ENCODE data around the gene KLHL17.
A peak's percentile ranks its signal among the peaks of the same experiment; 100 is the strongest.

The KLHL17 gene

GRCh38 chr1:952603-953002, 7.8 kb upstream of the KLHL17 start:
- DNase-seq = no peak

- DNase-seq = no peak
These were observed 6.7 kb upstream of the KLHL17 start for GRCh38 chr1:953524-954320.

GRCh38 chr1:954927-955326, 5.5 kb upstream of the KLHL17 start:
- no peak for DNase-seq

- DNase-seq = no peak
These were observed 4.9 kb upstream of the KLHL17 start for GRCh38 chr1:955474-955873.

- DNase-seq = no peak
These were observed 3.7 kb upstream of the KLHL17 start for GRCh38 chr1:956636-957035.

- DNase-seq = peak; percentile 87
These were observed 1.3 kb upstream of the KLHL17 start, which contains the start of gene NOC2L for GRCh38 chr1:958823-959730. NOC2L (minus strand) TSS chr1:959256; CDS start chr1:959240, 16 bp downstream.

- no peak for DNase-seq
These were observed 537 bp upstream of the KLHL17 start for GRCh38 chr1:959731-960362.

GRCh38 chr1:961132-961669, 817 bp downstream of the KLHL17 start:
- DNase-seq = no peak

GRCh38 chr1:962381-963300, 2.3 kb downstream of the KLHL17 start:
- no peak for DNase-seq

- DNase-seq = no peak
These were observed 2.9 kb downstream of the KLHL17 start for GRCh38 chr1:963301-963651.

GRCh38 chr1:963746-964525, 3.6 kb downstream of the KLHL17 start:
- no peak for DNase-seq

- DNase-seq = no peak
These were observed 4.5 kb downstream of the KLHL17 start for GRCh38 chr1:964691-965525.

GRCh38 chr1:965526-966134, 5.2 kb downstream of the KLHL17 start:
- no peak for DNase-seq

- no peak for DNase-seq
These were observed 5.8 kb downstream of the KLHL17 start, which contains the start of gene PLEKHN1 for GRCh38 chr1:966135-966703. PLEKHN1 (plus strand) TSS chr1:966482; CDS start chr1:966532, 50 bp downstream.

GRCh38 chr1:966704-967300, 6.4 kb downstream of the KLHL17 start:
- DNase-seq = peak; percentile 60

GRCh38 chr1:967466-968343, 7.3 kb downstream of the KLHL17 start:
- no peak for DNase-seq

- DNase-seq = no peak
These were observed 9.0 kb downstream of the KLHL17 start for GRCh38 chr1:969260-969855.

Data from fibroblast of skin of abdomen (primary cell).